WTC11 (cell line): Measurements from ENCODE around the gene SH3BP5. TPM values are rescaled to one million over a fixed set of nuclear protein-coding genes. Genes with fewer than 3 reads are reported as not detected.

ENCODE experiments used
- ATAC-seq: fragments of 200-7000 bp; cut with Tn5 transposase; 2 replicates; pipeline ENCODE4 v1.10.0; 2021; ENCODE audit warnings: mild to moderate bottlenecking, moderate library complexity
- CTCF ChIA-PET: fragments of 300-600 bp; sonication (Branson Sonifier 250); formaldehyde crosslinking; loops from one replicate; lab custom pipeline; 2021; ENCODE audit warnings: antibody characterized with exemption; lab: Charles Lee
- POLR2A ChIA-PET: fragments of 350-600 bp; sonication (Branson Sonifier 250); formaldehyde crosslinking; loops from one replicate; lab custom pipeline; 2021; ENCODE audit warnings: antibody characterized with exemption; lab: Charles Lee
- DNase-seq: peaks from one replicate; pipeline ENCODE4 v3.0.0; 2021; ENCODE audit warnings: low spot score
- H3K27ac Mint-ChIP-seq: 2 replicates; pipeline ENCODE4 v1.8.0; 2021; ENCODE audit warnings: mixed read lengths
- H3K27me3 Mint-ChIP-seq: 2 replicates; pipeline ENCODE4 v1.8.0; 2021; ENCODE audit warnings: low read depth, mild to moderate bottlenecking, moderate library complexity, mixed read lengths
- H3K36me3 Mint-ChIP-seq: 2 replicates; pipeline ENCODE4 v1.8.0; 2021; ENCODE audit warnings: mixed read lengths
- H3K4me1 Mint-ChIP-seq: 2 replicates; pipeline ENCODE4 v1.8.0; 2022; ENCODE audit warnings: mixed read lengths
- H3K4me3 Mint-ChIP-seq: 2 replicates; pipeline ENCODE4 v1.8.0; 2021; ENCODE audit warnings: mild to moderate bottlenecking, moderate library complexity, mixed read lengths
- H3K9me3 Mint-ChIP-seq: 2 replicates; pipeline ENCODE4 v1.8.0; 2021; ENCODE audit warnings: mixed read lengths
- ATF2 ChIP-seq: sonication (generic); formaldehyde crosslinking; IDR thresholded peaks from 2 replicates; pipeline ENCODE4 v1.8.1; 2022; ENCODE audit warnings: low read depth, missing genetic modification reagents, borderline replicate concordance
- CBFB ChIP-seq: sonication (generic); formaldehyde crosslinking; IDR thresholded peaks from 2 replicates; pipeline ENCODE4 v1.8.1; 2022; ENCODE audit warnings: mild to moderate bottlenecking, low read depth, missing genetic modification reagents
- CDX4 ChIP-seq: fragments of 250-450 bp; sonication (Bioruptor Pico); IDR thresholded peaks from 2 replicates; pipeline ENCODE4 v1.9.0; 2021; ENCODE audit warnings: moderate library complexity, mild to moderate bottlenecking, inconsistent platforms, borderline replicate concordance
- CREB1 ChIP-seq: sonication (generic); formaldehyde crosslinking; IDR thresholded peaks from 2 replicates; pipeline ENCODE4 v1.8.0; 2023; ENCODE audit warnings: mild to moderate bottlenecking, missing genetic modification reagents
- EMX1 ChIP-seq: fragments of 250-450 bp; sonication (Bioruptor Pico); IDR thresholded peaks from 2 replicates; pipeline ENCODE4 v1.8.0; 2021; ENCODE audit warnings: mild to moderate bottlenecking
- ESRRA ChIP-seq: sonication (generic); formaldehyde crosslinking; IDR thresholded peaks from 2 replicates; pipeline ENCODE4 v1.8.1; 2022; ENCODE audit warnings: mild to moderate bottlenecking, missing genetic modification reagents, borderline replicate concordance
- FOXP1 ChIP-seq: sonication (generic); formaldehyde crosslinking; IDR thresholded peaks from 2 replicates; pipeline ENCODE4 v1.8.0; 2022; ENCODE audit warnings: missing genetic modification reagents, mild to moderate bottlenecking, moderate library complexity, borderline replicate concordance
- GABPB1 ChIP-seq: sonication (generic); formaldehyde crosslinking; IDR thresholded peaks from 2 replicates; pipeline ENCODE4 v1.8.1; 2023; ENCODE audit warnings: mild to moderate bottlenecking, missing genetic modification reagents
- GRHL2 ChIP-seq: fragments of 250-450 bp; sonication (Bioruptor Pico); IDR thresholded peaks from 2 replicates; pipeline ENCODE4 v1.8.0; 2022; ENCODE audit warnings: mild to moderate bottlenecking, moderate library complexity; ENCODE audit not compliant: insufficient replicate concordance, severe bottlenecking
- GTF2I ChIP-seq: fragments of 250-450 bp; sonication (Bioruptor Pico); conservative IDR thresholded peaks from 2 replicates; pipeline ENCODE4 v1.4.0; 2021; ENCODE audit warnings: mild to moderate bottlenecking
- HMGA2 ChIP-seq: fragments of 250-450 bp; sonication (Bioruptor Pico); IDR thresholded peaks from 2 replicates; pipeline ENCODE4 v1.4.0; 2021; ENCODE audit warnings: mild to moderate bottlenecking, moderate library complexity
- JAZF1 ChIP-seq: fragments of 250-450 bp; sonication (Bioruptor Pico); IDR thresholded peaks from 2 replicates; pipeline ENCODE4 v1.9.0; 2021; ENCODE audit warnings: moderate library complexity, mild to moderate bottlenecking, inconsistent platforms
- KAT7 ChIP-seq: sonication (generic); formaldehyde crosslinking; IDR thresholded peaks from 2 replicates; pipeline ENCODE4 v1.8.1; 2023; ENCODE audit warnings: missing genetic modification reagents, mild to moderate bottlenecking, borderline replicate concordance
- MXD4 ChIP-seq: fragments of 250-450 bp; sonication (Bioruptor Pico); IDR thresholded peaks from 2 replicates; pipeline ENCODE4 v1.8.0; 2021; ENCODE audit warnings: mild to moderate bottlenecking, moderate library complexity, borderline replicate concordance
- NFATC4 ChIP-seq: fragments of 250-450 bp; sonication (Bioruptor Pico); IDR thresholded peaks from 2 replicates; pipeline ENCODE4 v1.9.0; 2021; ENCODE audit warnings: mild to moderate bottlenecking
- PREB ChIP-seq: sonication (generic); formaldehyde crosslinking; IDR thresholded peaks from 2 replicates; pipeline ENCODE4 v1.8.1; 2022; ENCODE audit warnings: mild to moderate bottlenecking, missing genetic modification reagents, moderate library complexity, borderline replicate concordance
- SMAD4 ChIP-seq: sonication (generic); formaldehyde crosslinking; IDR thresholded peaks from 2 replicates; pipeline ENCODE4 v1.8.0; 2022; ENCODE audit warnings: mild to moderate bottlenecking, missing genetic modification reagents
- TP53 ChIP-seq: sonication (generic); formaldehyde crosslinking; IDR thresholded peaks from 2 replicates; pipeline ENCODE4 v1.8.1; 2023; ENCODE audit warnings: mild to moderate bottlenecking, missing genetic modification reagents
- USF1 ChIP-seq: sonication (generic); formaldehyde crosslinking; IDR thresholded peaks from 2 replicates; pipeline ENCODE4 v1.8.0; 2022; ENCODE audit warnings: mild to moderate bottlenecking, missing genetic modification reagents
- ZNF138 ChIP-seq: sonication (generic); formaldehyde crosslinking; conservative IDR thresholded peaks from 2 replicates; pipeline ENCODE4 v1.8.1; 2022; ENCODE audit warnings: mild to moderate bottlenecking, moderate library complexity, missing genetic modification reagents
- ZNF317 ChIP-seq: sonication (generic); formaldehyde crosslinking; IDR thresholded peaks from 2 replicates; pipeline ENCODE4 v1.8.1; 2023; ENCODE audit warnings: low read depth, mild to moderate bottlenecking, moderate library complexity, missing genetic modification reagents, borderline replicate concordance
- total RNA-seq: library from RNA; stranded (reverse); gene quantifications from 3 replicates; pipeline ENCODE4 v1.2.3, GENCODE V29; 2021
- TF ChIP-seq, protein P1 (sequence below): fragments of 200-600 bp; IDR thresholded peaks from 2 replicates; pipeline ENCODE4 v1.8.0; 2022; ENCODE audit warnings: antibody characterized with exemption
- TF ChIP-seq, protein P2 (sequence below): sonication (generic); formaldehyde crosslinking; IDR thresholded peaks from 2 replicates; pipeline ENCODE4 v1.8.1; 2022; ENCODE audit warnings: mild to moderate bottlenecking, moderate library complexity, missing genetic modification reagents
- TF ChIP-seq, protein P3 (sequence below): sonication (generic); formaldehyde crosslinking; IDR thresholded peaks from 2 replicates; pipeline ENCODE4 v1.8.1; 2022; ENCODE audit warnings: low read depth, mild to moderate bottlenecking, moderate library complexity, missing genetic modification reagents, borderline replicate concordance
- TF ChIP-seq, protein P4 (sequence below): fragments of 250-450 bp; sonication (Bioruptor Pico); IDR thresholded peaks from 2 replicates; pipeline ENCODE4 v1.9.0; 2021; ENCODE audit warnings: mild to moderate bottlenecking

The SH3BP5 gene
- total RNA-seq, 1 experiment from 2014 or later = 7.2 TPM

DNA sequence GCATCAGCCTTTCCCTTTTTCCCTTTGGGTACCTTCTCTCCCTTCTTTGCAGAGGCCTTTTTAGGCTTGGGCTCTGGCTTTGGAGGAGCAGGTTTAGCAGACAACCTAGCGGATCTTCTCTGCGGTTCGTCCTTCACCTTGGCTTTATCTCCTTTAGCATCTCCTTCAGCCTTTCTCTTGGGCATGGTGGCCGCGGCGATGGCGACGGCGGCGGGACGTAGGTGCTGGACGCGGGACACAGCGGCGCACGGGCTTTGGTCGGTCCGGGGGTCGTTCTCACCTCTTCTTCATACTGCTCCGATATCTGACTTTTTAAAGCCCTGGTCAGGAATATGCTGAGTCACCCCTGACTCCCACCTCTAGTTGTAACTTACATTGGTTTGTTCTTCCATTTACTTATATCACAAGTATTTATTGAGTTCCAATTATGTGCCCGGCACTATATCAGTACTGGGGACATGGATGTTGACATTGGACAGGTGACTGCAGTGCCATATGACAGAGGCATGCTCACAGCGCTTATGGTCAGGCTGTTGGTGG, 43.1 kb upstream of the SH3BP5 start:
- CTCF ChIA-PET = no interaction called here
- Mint-ChIP-seq H3K27ac (peak overlapping the region; percentile 4; the same call in 1 of the 2 replicates), H3K4me1 (peaks cover 5% of the 10 kb centered on the region; the same call in 1 of the 2 replicates), H3K27me3 (peaks cover 2% of the 10 kb centered on the region; the same call in 1 of the 2 replicates), H3K9me3 (no peaks in the 10 kb centered on the region), H3K4me3 (no peak overlapping the region), H3K36me3 (no peaks in the 10 kb centered on the region)
- ATAC-seq (no peak), DNase-seq (no peak)
- POLR2A ChIA-PET = no interaction called here
- TF ChIP-seq CBFB (CRISPR knock-in tag) (no peak), JAZF1 (CRISPR knock-in tag) (no peak), HMGA2 (no peak), USF1 (CRISPR knock-in tag) (no peak), ESRRA (CRISPR knock-in tag) (no peak), CDX4 (CRISPR knock-in tag) (no peak), KAT7 (CRISPR knock-in tag) (no peak), TP53 (no peak), GRHL2 (CRISPR knock-in tag) (no peak), ATF2 (CRISPR knock-in tag) (no peak), NFATC4 (CRISPR knock-in tag) (no peak), SMAD4 (no peak), ZNF317 (no peak)
- TF ChIP-seq, protein P1, sequence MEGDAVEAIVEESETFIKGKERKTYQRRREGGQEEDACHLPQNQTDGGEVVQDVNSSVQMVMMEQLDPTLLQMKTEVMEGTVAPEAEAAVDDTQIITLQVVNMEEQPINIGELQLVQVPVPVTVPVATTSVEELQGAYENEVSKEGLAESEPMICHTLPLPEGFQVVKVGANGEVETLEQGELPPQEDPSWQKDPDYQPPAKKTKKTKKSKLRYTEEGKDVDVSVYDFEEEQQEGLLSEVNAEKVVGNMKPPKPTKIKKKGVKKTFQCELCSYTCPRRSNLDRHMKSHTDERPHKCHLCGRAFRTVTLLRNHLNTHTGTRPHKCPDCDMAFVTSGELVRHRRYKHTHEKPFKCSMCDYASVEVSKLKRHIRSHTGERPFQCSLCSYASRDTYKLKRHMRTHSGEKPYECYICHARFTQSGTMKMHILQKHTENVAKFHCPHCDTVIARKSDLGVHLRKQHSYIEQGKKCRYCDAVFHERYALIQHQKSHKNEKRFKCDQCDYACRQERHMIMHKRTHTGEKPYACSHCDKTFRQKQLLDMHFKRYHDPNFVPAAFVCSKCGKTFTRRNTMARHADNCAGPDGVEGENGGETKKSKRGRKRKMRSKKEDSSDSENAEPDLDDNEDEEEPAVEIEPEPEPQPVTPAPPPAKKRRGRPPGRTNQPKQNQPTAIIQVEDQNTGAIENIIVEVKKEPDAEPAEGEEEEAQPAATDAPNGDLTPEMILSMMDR = no peak
- TF ChIP-seq, protein P2, sequence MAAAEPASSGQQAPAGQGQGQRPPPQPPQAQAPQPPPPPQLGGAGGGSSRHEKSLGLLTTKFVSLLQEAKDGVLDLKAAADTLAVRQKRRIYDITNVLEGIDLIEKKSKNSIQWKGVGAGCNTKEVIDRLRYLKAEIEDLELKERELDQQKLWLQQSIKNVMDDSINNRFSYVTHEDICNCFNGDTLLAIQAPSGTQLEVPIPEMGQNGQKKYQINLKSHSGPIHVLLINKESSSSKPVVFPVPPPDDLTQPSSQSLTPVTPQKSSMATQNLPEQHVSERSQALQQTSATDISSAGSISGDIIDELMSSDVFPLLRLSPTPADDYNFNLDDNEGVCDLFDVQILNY (CRISPR knock-in tag) = no peak
- TF ChIP-seq, protein P3, sequence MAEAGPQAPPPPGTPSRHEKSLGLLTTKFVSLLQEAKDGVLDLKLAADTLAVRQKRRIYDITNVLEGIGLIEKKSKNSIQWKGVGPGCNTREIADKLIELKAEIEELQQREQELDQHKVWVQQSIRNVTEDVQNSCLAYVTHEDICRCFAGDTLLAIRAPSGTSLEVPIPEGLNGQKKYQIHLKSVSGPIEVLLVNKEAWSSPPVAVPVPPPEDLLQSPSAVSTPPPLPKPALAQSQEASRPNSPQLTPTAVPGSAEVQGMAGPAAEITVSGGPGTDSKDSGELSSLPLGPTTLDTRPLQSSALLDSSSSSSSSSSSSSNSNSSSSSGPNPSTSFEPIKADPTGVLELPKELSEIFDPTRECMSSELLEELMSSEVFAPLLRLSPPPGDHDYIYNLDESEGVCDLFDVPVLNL (CRISPR knock-in tag) = no peak

DNA sequence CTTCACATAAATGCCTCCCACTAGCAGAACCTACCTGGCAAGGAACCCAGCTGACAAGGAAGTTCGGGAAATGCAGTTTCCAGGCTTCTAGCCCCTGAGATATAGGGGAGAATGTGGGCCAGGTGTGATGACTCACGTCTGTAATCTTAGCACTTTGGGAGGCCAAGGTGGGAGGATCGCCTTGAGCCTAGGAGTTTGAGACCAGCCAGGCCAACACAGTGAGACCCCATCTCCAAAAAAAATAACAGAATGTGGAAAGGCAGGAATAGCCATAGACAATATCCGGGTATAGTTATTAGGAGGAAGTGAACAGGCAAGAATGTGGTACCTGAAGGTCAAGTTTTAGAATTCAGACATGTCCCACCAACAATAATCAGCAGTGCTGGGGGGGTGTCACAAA, 40.5 kb upstream of the SH3BP5 start:
- peaks cover 3% of the 10 kb centered on the region; the same call in 1 of the 2 replicates for H3K4me1 Mint-ChIP-seq
- no peak overlapping the region for H3K4me3 Mint-ChIP-seq
- POLR2A ChIA-PET = no interaction called here
- peaks cover 3% of the 10 kb centered on the region; the same call in 1 of the 2 replicates for H3K9me3 Mint-ChIP-seq
- ATAC-seq (no peak), DNase-seq (no peak)
- H3K27ac Mint-ChIP-seq = no peak overlapping the region
- H3K36me3 Mint-ChIP-seq = no peaks in the 10 kb centered on the region
- CTCF ChIA-PET = interaction anchor here (0.5 to 1.4 kb wide), 2 partner anchors 26 to 166 kb away, joined by 3 read pairs; no protein-coding TSS in a partner anchor
- H3K27me3 Mint-ChIP-seq = peaks cover 4% of the 10 kb centered on the region; the same call in 1 of the 2 replicates
- TF ChIP-seq CREB1 (CRISPR knock-in tag) (no peak), GABPB1 (CRISPR knock-in tag) (no peak), SMAD4 (no peak), FOXP1 (CRISPR knock-in tag) (no peak), CBFB (CRISPR knock-in tag) (no peak), MXD4 (CRISPR knock-in tag) (no peak), ZNF138 (no peak), PREB (CRISPR knock-in tag) (no peak), ZNF317 (no peak), EMX1 (CRISPR knock-in tag) (no peak), ESRRA (CRISPR knock-in tag) (no peak), GTF2I (no peak)
- TF ChIP-seq, protein P4, sequence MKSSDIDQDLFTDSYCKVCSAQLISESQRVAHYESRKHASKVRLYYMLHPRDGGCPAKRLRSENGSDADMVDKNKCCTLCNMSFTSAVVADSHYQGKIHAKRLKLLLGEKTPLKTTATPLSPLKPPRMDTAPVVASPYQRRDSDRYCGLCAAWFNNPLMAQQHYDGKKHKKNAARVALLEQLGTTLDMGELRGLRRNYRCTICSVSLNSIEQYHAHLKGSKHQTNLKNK (CRISPR knock-in tag) = no peak
